Skeletal muscle satellite cell (primary cell): ENCODE results near the gene DLG4.

Source experiments
- H3K27me3 ChIP-seq: 2 replicates; pipeline ENCODE4 v1.7.0; 2013; ENCODE audit warnings: low read length; ENCODE audit not compliant: control insufficient read depth, insufficient read depth
- H3K36me3 ChIP-seq: 2 replicates; pipeline ENCODE4 v1.7.0; 2013; ENCODE audit warnings: mild to moderate bottlenecking, control low read depth, low read length; ENCODE audit not compliant: insufficient read depth
- H3K4me1 ChIP-seq: 2 replicates; pipeline ENCODE4 v1.7.0; 2013; ENCODE audit warnings: low read length; ENCODE audit not compliant: control insufficient read depth, insufficient read depth
- H3K4me2 ChIP-seq: 2 replicates; pipeline ENCODE4 v1.7.0; 2013; ENCODE audit warnings: mild to moderate bottlenecking, low read length
- H3K4me3 ChIP-seq: 2 replicates; pipeline ENCODE4 v1.7.0; 2013; ENCODE audit warnings: low read length
- H3K9ac ChIP-seq: 2 replicates; pipeline ENCODE4 v1.7.0; 2013; ENCODE audit warnings: mild to moderate bottlenecking, low read depth, low read length, moderate library complexity
- H3K9me3 ChIP-seq: replicated peaks from 2 replicates; pipeline ENCODE4 v1.7.0; 2013; ENCODE audit warnings: mild to moderate bottlenecking, control low read depth, low read length

Gene DLG4

GRCh38 chr17:7237266-7237760, 17.7 kb upstream of the DLG4 start:
- Histone ChIP-seq H3K36me3 (peaks cover 43% of the 10 kb centered on the region), H3K9ac (peak overlapping the region; percentile 81), H3K4me3 (peak overlapping the region; percentile 94), H3K4me2 (peak overlapping the region; percentile 91), H3K9me3 (no peaks in the 10 kb centered on the region), H3K4me1 (peaks cover 52% of the 10 kb centered on the region), H3K27me3 (no peaks in the 10 kb centered on the region)

GRCh38 chr17:7236808-7237207, 17.2 kb upstream of the DLG4 start:
- no peaks in the 10 kb centered on the region for H3K9me3 ChIP-seq
- H3K4me2 ChIP-seq = peak overlapping the region; percentile 91
- peaks cover 43% of the 10 kb centered on the region for H3K36me3 ChIP-seq
- H3K27me3 ChIP-seq = no peaks in the 10 kb centered on the region
- H3K9ac ChIP-seq = peak overlapping the region; percentile 81
- H3K4me3 ChIP-seq = peak overlapping the region; percentile 94
- H3K4me1 ChIP-seq = peaks cover 57% of the 10 kb centered on the region

GRCh38 chr17:7235693-7236665, 16.3 kb upstream of the DLG4 start:
- Histone ChIP-seq H3K27me3 (no peaks in the 10 kb centered on the region), H3K4me1 (peaks cover 52% of the 10 kb centered on the region), H3K4me3 (peak overlapping the region; percentile 0), H3K9me3 (no peaks in the 10 kb centered on the region), H3K4me2 (peak overlapping the region; percentile 84), H3K36me3 (peaks cover 41% of the 10 kb centered on the region), H3K9ac (no peak overlapping the region)

GRCh38 chr17:7234083-7234951, 14.7 kb upstream of the DLG4 start, which contains the start of gene DVL2:
TSS of gene DVL2 (minus strand) at chr17:7234517. CDS start at chr17:7234262, 255 bp downstream.
- Histone ChIP-seq H3K4me1 (peaks cover 39% of the 10 kb centered on the region), H3K36me3 (peaks cover 43% of the 10 kb centered on the region), H3K4me2 (peak within 1 kb of the TSS; percentile 84), H3K27me3 (no peaks in the 10 kb centered on the region), H3K9ac (peak within 1 kb of the TSS; percentile 87), H3K4me3 (peak within 1 kb of the TSS; percentile 77), H3K9me3 (no peaks in the 10 kb centered on the region)

GRCh38 chr17:7233701-7234082, 14.1 kb upstream of the DLG4 start:
- H3K4me3 ChIP-seq = peak overlapping the region; percentile 77
- H3K4me2 ChIP-seq = peak overlapping the region; percentile 84
- H3K4me1 ChIP-seq = peaks cover 39% of the 10 kb centered on the region
- peak overlapping the region; percentile 87 for H3K9ac ChIP-seq
- H3K27me3 ChIP-seq = no peaks in the 10 kb centered on the region
- H3K36me3 ChIP-seq = peaks cover 49% of the 10 kb centered on the region
- no peaks in the 10 kb centered on the region for H3K9me3 ChIP-seq

- peaks cover 40% of the 10 kb centered on the region for H3K4me1 ChIP-seq
- H3K4me3 ChIP-seq = peak overlapping the region; percentile 26
- H3K36me3 ChIP-seq = peaks cover 61% of the 10 kb centered on the region
- no peaks in the 10 kb centered on the region for H3K27me3 ChIP-seq
- H3K9ac ChIP-seq = no peak overlapping the region
- peak overlapping the region; percentile 84 for H3K4me2 ChIP-seq
- no peaks in the 10 kb centered on the region for H3K9me3 ChIP-seq
These were observed 12.5 kb upstream of the DLG4 start for GRCh38 chr17:7232114-7232513.

- H3K9me3 ChIP-seq = no peaks in the 10 kb centered on the region
- peaks cover 16% of the 10 kb centered on the region for H3K4me1 ChIP-seq
- H3K27me3 ChIP-seq = no peaks in the 10 kb centered on the region
- no peak overlapping the region for H3K9ac ChIP-seq
- peaks cover 48% of the 10 kb centered on the region for H3K36me3 ChIP-seq
- no peak overlapping the region for H3K4me2 ChIP-seq
- H3K4me3 ChIP-seq = no peak overlapping the region
These were observed 9.9 kb upstream of the DLG4 start for GRCh38 chr17:7229504-7229903.

GRCh38 chr17:7228920-7229319, 9.3 kb upstream of the DLG4 start:
- H3K4me1 ChIP-seq = peaks cover 15% of the 10 kb centered on the region
- H3K27me3 ChIP-seq = no peaks in the 10 kb centered on the region
- H3K9ac ChIP-seq = no peak overlapping the region
- H3K4me3 ChIP-seq = no peak overlapping the region
- no peaks in the 10 kb centered on the region for H3K9me3 ChIP-seq
- peaks cover 53% of the 10 kb centered on the region for H3K36me3 ChIP-seq
- no peak overlapping the region for H3K4me2 ChIP-seq

- Histone ChIP-seq H3K4me2 (no peak overlapping the region), H3K27me3 (no peaks in the 10 kb centered on the region), H3K4me1 (peaks cover 9% of the 10 kb centered on the region), H3K36me3 (peaks cover 72% of the 10 kb centered on the region), H3K9me3 (no peaks in the 10 kb centered on the region), H3K4me3 (no peak overlapping the region), H3K9ac (no peak overlapping the region)
These were observed 7.4 kb upstream of the DLG4 start for GRCh38 chr17:7226721-7227710.

GRCh38 chr17:7225711-7226331, 6.2 kb upstream of the DLG4 start:
- Histone ChIP-seq H3K4me2 (no peak overlapping the region), H3K36me3 (peaks cover 82% of the 10 kb centered on the region), H3K4me3 (no peak overlapping the region), H3K9ac (no peak overlapping the region), H3K4me1 (peaks cover 14% of the 10 kb centered on the region), H3K27me3 (no peaks in the 10 kb centered on the region), H3K9me3 (no peaks in the 10 kb centered on the region)
